ENCODE data around the gene ZBTB24. TPM values are rescaled to one million over a fixed set of nuclear protein-coding genes. Genes with fewer than 3 reads are reported as not detected.

The ZBTB24 gene
- total and polyA plus RNA-seq, 2 donors (not counting 3 experiments of a cell fraction or from before 2014, with no cell fraction given), result 1.9 to 6.2 TPM

DNA sequence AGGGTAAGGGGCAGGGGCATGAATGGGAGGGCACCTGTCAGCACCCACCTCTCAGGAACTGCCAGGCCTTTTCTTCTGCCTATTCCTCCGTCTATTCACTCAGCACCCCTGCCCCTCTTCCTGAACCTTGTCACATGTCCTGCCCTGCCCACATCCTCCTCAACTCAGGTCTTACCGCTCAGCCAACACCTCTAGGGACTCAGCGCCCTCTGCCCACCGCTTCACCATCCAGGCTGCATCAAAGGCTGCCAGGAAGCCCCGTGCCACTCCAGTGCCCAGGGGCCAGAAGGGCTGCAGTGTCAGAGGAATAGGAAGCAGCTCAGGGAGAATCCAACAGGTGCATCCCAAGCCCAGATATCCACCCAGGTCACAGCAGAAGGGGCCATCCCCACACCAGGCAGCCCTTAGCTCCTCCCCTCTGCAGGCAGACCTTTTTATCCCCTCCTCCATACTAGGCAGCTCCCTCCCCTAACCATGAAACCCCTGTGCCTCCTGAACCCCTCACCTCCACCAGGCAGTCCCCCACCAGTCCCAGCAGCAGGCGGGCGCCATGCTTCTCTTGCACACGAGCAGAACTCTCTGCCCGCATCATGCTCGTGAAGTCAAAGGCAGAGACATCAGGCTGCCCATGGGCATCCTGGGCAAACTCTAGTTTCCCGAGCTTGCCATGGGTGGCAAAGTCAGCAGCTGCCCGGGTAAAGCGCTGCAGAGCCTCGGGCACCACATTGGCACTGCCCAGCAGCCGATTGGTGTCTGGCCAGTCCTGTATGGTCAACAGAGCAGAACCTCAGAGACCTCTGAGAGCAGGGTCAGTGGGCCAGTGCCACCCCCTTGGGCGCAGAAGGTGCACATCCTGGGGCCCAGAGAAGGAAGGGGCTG is 33.0 kb downstream of the ZBTB24 start:
- Histone ChIP-seq H3K4me2 (ENCODE audit: insufficient read depth, low read length) (no peak overlapping the region), H3K4me3 (replicated peaks in 1 of 3; ENCODE audit: insufficient read depth in 1 of 3, low read depth in 1 of 3, low read length in 3 of 3) (no peak overlapping the region), H3K9me1 (replicated peaks; ENCODE audit: control insufficient read depth, extremely low read depth, insufficient read depth, low read length) (no peaks in the 10 kb centered on the region), H4K20me1 (replicated peaks; ENCODE audit: control insufficient read depth, extremely low read depth, insufficient read depth, low read length) (no peaks in the 10 kb centered on the region), H3K9ac (replicated peaks; ENCODE audit: extremely low read depth, insufficient read depth, low read length) (no peak overlapping the region), H3K79me2 (ENCODE audit: control insufficient read depth, insufficient read depth, low read length) (no peaks in the 10 kb centered on the region), H3K36me3 (ENCODE audit: control insufficient read depth in 2 of 2, extremely low read depth in 1 of 2, insufficient read depth in 2 of 2, low read length in 2 of 2) (peaks cover 0 to 4% of the 10 kb centered on the region in 2 experiments), H3K27ac (ENCODE audit: insufficient read depth, low read depth, low read length) (no peak overlapping the region), H3K27me3 (ENCODE audit: control insufficient read depth in 2 of 2, insufficient read depth in 2 of 2, low read length in 2 of 2) (no peaks in the 10 kb centered on the region), H3K4me1 (ENCODE audit: control insufficient read depth, extremely low read depth, insufficient read depth, low read length) (no peaks in the 10 kb centered on the region), H2AFZ (ENCODE audit: low read depth, low read length) (no peak overlapping the region), H3K9me3 (replicated peaks; ENCODE audit: control insufficient read depth, insufficient read depth, low read length) (no peaks in the 10 kb centered on the region)
- no peak for FAIRE-seq
- no peak for DNase-seq (ENCODE audit: low read depth, low spot score)
- POLR2A ChIA-PET, result no interaction called here
- TF ChIP-seq POLR2A (IDR thresholded peaks at IDR 0.05; ENCODE audit: low read depth, low read length) (no peak), POLR2AphosphoS5 (IDR thresholded peaks at IDR 0.05; ENCODE audit: insufficient read depth, low read depth, low read length) (no peak), FOS (IDR thresholded peaks at IDR 0.05; ENCODE audit: borderline replicate concordance, insufficient read depth, low read length) (no peak), EZH2 (IDR thresholded peaks at IDR 0.05; ENCODE audit: borderline replicate concordance, low read depth, low read length, severe bottlenecking) (no peak), MYC (IDR thresholded peaks at IDR 0.05; ENCODE audit: low read depth, low read length) (no peak), GATA2 (IDR thresholded peaks at IDR 0.05; ENCODE audit: insufficient read depth, insufficient read length, low read depth, low read length) (no peak), JUN (IDR thresholded peaks at IDR 0.05; ENCODE audit: borderline replicate concordance, insufficient read depth, insufficient read length, low read depth) (no peak)
- TF ChIP-seq, protein P1, sequence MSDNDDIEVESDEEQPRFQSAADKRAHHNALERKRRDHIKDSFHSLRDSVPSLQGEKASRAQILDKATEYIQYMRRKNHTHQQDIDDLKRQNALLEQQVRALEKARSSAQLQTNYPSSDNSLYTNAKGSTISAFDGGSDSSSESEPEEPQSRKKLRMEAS (IDR thresholded peaks at IDR 0.05; ENCODE audit: insufficient read depth, insufficient read length), result no peak
- TF ChIP-seq, protein P2, sequence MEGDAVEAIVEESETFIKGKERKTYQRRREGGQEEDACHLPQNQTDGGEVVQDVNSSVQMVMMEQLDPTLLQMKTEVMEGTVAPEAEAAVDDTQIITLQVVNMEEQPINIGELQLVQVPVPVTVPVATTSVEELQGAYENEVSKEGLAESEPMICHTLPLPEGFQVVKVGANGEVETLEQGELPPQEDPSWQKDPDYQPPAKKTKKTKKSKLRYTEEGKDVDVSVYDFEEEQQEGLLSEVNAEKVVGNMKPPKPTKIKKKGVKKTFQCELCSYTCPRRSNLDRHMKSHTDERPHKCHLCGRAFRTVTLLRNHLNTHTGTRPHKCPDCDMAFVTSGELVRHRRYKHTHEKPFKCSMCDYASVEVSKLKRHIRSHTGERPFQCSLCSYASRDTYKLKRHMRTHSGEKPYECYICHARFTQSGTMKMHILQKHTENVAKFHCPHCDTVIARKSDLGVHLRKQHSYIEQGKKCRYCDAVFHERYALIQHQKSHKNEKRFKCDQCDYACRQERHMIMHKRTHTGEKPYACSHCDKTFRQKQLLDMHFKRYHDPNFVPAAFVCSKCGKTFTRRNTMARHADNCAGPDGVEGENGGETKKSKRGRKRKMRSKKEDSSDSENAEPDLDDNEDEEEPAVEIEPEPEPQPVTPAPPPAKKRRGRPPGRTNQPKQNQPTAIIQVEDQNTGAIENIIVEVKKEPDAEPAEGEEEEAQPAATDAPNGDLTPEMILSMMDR (IDR thresholded peaks at IDR 0.05; ENCODE audit: extremely low read depth in 1 of 2, insufficient read depth in 1 of 2, low read depth in 1 of 2, low read length in 2 of 2), result no peak
- intact Hi-C loops (cut with micrococcal nuclease) (no loop called here), dilution Hi-C loops (cut with MboI; ENCODE audit: extremely low pct_ligation_motif_present, low sequenced_read_pairs) (no loop called here)
- CTCF ChIA-PET, result interaction anchor here (1.7 kb wide), 1 partner anchor 9 kb away, joined by 6 read pairs; the partner anchor contains the start of genes PPIL6 and SMPD2
- BruUV-seq (replicated peaks), result no TSS peak

All from endothelial cell of umbilical vein (primary cell).